Kidney epithelial cell (primary cell): ENCODE data around the gene MACROD2. TPM values are rescaled to one million over a fixed set of nuclear protein-coding genes. Genes with fewer than 3 reads are reported as not detected.

ENCODE experiments used
- DNase-seq: peaks from one replicate; pipeline ENCODE4 v3.0.0-alpha.2; 2010; ENCODE audit warnings: low read depth
- H3K27me3 ChIP-seq: 2 replicates; pipeline ENCODE4 v1.6.0; 2011; ENCODE audit warnings: low read length; ENCODE audit not compliant: control insufficient read depth, insufficient read depth
- H3K36me3 ChIP-seq: 2 replicates; pipeline ENCODE4 v1.5.1; 2011; ENCODE audit warnings: low read length; ENCODE audit not compliant: control insufficient read depth, insufficient read depth
- H3K4me3 ChIP-seq: 2 replicates; pipeline ENCODE4 v1.5.1; 2011; ENCODE audit warnings: low read depth, mild to moderate bottlenecking, control low read depth, low read length
- total RNA-seq: library from RNA; depleted of rRNA; stranded (reverse); fragments of >200 nt; gene quantifications from 2 replicates; pipeline ENCODE4 v1.2.3, GENCODE V29; 2015
- TF ChIP-seq, protein P1 (sequence below): IDR thresholded peaks from 2 replicates; pipeline ENCODE4 v1.5.1; 2011; ENCODE audit warnings: mild to moderate bottlenecking, moderate library complexity, low read length, control low read depth, inconsistent platforms; ENCODE audit not compliant: insufficient read depth, poor library complexity, severe bottlenecking

The MACROD2 gene
- total RNA-seq, 1 donor from 2014 or later: 0.79 TPM

GRCh38 chr20:14505476-14505875 is 510.2 kb downstream of the MACROD2 start:
- Histone ChIP-seq H3K27me3 (no peaks in the 10 kb centered on the region), H3K36me3 (no peaks in the 10 kb centered on the region), H3K4me3 (no peak overlapping the region)
- TF ChIP-seq, protein P1, sequence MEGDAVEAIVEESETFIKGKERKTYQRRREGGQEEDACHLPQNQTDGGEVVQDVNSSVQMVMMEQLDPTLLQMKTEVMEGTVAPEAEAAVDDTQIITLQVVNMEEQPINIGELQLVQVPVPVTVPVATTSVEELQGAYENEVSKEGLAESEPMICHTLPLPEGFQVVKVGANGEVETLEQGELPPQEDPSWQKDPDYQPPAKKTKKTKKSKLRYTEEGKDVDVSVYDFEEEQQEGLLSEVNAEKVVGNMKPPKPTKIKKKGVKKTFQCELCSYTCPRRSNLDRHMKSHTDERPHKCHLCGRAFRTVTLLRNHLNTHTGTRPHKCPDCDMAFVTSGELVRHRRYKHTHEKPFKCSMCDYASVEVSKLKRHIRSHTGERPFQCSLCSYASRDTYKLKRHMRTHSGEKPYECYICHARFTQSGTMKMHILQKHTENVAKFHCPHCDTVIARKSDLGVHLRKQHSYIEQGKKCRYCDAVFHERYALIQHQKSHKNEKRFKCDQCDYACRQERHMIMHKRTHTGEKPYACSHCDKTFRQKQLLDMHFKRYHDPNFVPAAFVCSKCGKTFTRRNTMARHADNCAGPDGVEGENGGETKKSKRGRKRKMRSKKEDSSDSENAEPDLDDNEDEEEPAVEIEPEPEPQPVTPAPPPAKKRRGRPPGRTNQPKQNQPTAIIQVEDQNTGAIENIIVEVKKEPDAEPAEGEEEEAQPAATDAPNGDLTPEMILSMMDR: no peak
- no peak for DNase-seq

GRCh38 chr20:14507711-14508110 is 512.4 kb downstream of the MACROD2 start:
- TF ChIP-seq, protein P1: no peak
- Histone ChIP-seq H3K4me3 (no peak overlapping the region), H3K27me3 (no peaks in the 10 kb centered on the region), H3K36me3 (no peaks in the 10 kb centered on the region)
- no peak for DNase-seq

GRCh38 chr20:14510341-14510740 is 515.0 kb downstream of the MACROD2 start:
- Histone ChIP-seq H3K36me3 (no peaks in the 10 kb centered on the region), H3K4me3 (no peak overlapping the region), H3K27me3 (no peaks in the 10 kb centered on the region)
- TF ChIP-seq, protein P1: no peak
- DNase-seq: no peak

DNA sequence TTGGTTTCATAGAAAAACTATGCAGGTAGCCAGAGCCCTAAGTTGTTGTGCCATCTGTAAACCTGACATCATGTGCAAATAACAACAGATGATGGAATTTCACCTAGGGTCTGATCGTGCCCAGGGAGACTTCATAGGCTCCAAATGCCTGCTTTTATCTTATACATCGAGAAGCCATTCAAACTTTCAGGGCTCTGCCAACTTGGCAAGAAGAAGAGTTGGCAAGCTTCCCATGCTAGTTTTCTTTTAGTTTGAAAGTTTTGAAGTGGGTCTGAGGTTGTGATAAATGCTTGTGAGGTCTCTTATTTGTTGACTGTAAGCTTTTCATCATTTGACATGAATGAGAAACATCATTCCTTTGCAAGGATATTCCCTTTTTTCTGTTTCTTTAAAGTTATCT is 517.5 kb downstream of the MACROD2 start:
- no peak for DNase-seq
- TF ChIP-seq, protein P1: no peak
- Histone ChIP-seq H3K4me3 (no peak overlapping the region), H3K36me3 (no peaks in the 10 kb centered on the region), H3K27me3 (no peaks in the 10 kb centered on the region)

GRCh38 chr20:14518648-14519047 is 523.3 kb downstream of the MACROD2 start:
- Histone ChIP-seq H3K4me3 (no peak overlapping the region), H3K36me3 (no peaks in the 10 kb centered on the region), H3K27me3 (no peaks in the 10 kb centered on the region)
- no peak for DNase-seq
- TF ChIP-seq, protein P1: no peak

DNA sequence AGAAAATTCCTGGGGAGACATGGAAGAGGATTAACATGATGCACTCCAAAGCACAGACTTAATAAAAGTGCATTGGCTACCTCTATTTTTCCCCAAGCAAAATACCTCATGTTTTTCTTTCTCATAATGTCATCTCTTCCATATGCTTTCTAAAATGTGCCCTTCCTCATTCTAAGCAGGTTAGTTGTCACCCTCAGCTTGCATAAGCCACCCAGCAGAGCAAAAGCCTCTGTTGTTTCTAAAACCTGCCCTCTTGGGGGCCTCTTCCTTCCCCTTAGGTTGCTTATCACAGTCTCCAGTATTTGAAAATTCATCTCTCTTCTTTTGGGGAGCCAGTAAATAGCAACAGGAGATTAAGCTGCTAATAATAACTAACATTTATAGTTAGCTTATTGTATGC is 525.7 kb downstream of the MACROD2 start:
- TF ChIP-seq, protein P1: no peak
- H3K4me3 ChIP-seq: no peak overlapping the region
- H3K36me3 ChIP-seq: no peaks in the 10 kb centered on the region
- DNase-seq: no peak
- no peaks in the 10 kb centered on the region for H3K27me3 ChIP-seq
